OCI-LY1 (cell line): ENCODE measurements around the gene NFASC.

Experiments used
- H2AFZ ChIP-seq: fragments of 200-600 bp; sonication (generic), shearing (Covaris generic); 2 replicates; pipeline ENCODE4 v1.6.0; 2014; ENCODE audit warnings: antibody characterized with exemption, mild to moderate bottlenecking, low read length
- H3F3A ChIP-seq: fragments of 200-600 bp; sonication (generic), shearing (Covaris generic); 2 replicates; pipeline ENCODE4 v1.6.0; 2014; ENCODE audit warnings: mild to moderate bottlenecking, antibody characterized with exemption, low read length, moderate library complexity; ENCODE audit not compliant: insufficient read depth
- H3K27ac ChIP-seq: fragments of 200-600 bp; sonication (generic); 2 replicates; pipeline ENCODE4 v1.5.1; 2014; ENCODE audit warnings: low read length, mixed run types, mild to moderate bottlenecking, low read depth; ENCODE audit not compliant: poor library complexity, severe bottlenecking
- H3K27me3 ChIP-seq: fragments of 200-600 bp; sonication (generic); 2 replicates; pipeline ENCODE4 v1.6.0; 2014; ENCODE audit warnings: antibody characterized with exemption, mild to moderate bottlenecking, low read length, moderate library complexity; ENCODE audit not compliant: insufficient read depth
- H3K36me3 ChIP-seq: fragments of 200-600 bp; sonication (generic); 2 replicates; pipeline ENCODE4 v1.6.1; 2014; ENCODE audit warnings: mild to moderate bottlenecking, antibody characterized with exemption, low read length, moderate library complexity, mixed read lengths; ENCODE audit not compliant: insufficient read depth
- H3K4me1 ChIP-seq: fragments of 200-600 bp; sonication (generic); 2 replicates; pipeline ENCODE4 v1.5.1; 2014; ENCODE audit warnings: mild to moderate bottlenecking, low read length, moderate library complexity; ENCODE audit not compliant: insufficient read depth, severe bottlenecking
- H3K4me2 ChIP-seq: fragments of 200-600 bp; sonication (generic), shearing (Covaris generic); 2 replicates; pipeline ENCODE4 v1.6.1; 2014; ENCODE audit warnings: low read length
- H3K4me3 ChIP-seq: fragments of 200-600 bp; sonication (generic); 2 replicates; pipeline ENCODE4 v1.5.1; 2014; ENCODE audit warnings: low read length, low read depth, mild to moderate bottlenecking, mixed read lengths; ENCODE audit not compliant: poor library complexity, severe bottlenecking
- H3K79me2 ChIP-seq: fragments of 200-600 bp; shearing (Covaris generic); 2 replicates; pipeline ENCODE4 v1.6.1; 2016; ENCODE audit warnings: mixed run types, low read length, mixed read lengths; ENCODE audit not compliant: insufficient read depth
- H3K9ac ChIP-seq: fragments of 200-600 bp; sonication (generic), shearing (Covaris generic); 2 replicates; pipeline ENCODE4 v1.6.1; 2014; ENCODE audit warnings: mild to moderate bottlenecking, low read length, mixed read lengths
- H3K9me2 ChIP-seq: fragments of 200-600 bp; sonication (generic), shearing (Covaris generic); 2 replicates; pipeline ENCODE4 v1.6.1; 2014; ENCODE audit warnings: low read depth, mild to moderate bottlenecking, low read length, mixed read lengths
- H3K9me3 ChIP-seq: fragments of 200-600 bp; shearing (Covaris generic); 2 replicates; pipeline ENCODE4 v1.6.1; 2014; ENCODE audit warnings: low read length, mixed read lengths
- H4K20me1 ChIP-seq: fragments of 200-600 bp; sonication (generic), shearing (Covaris generic); 2 replicates; pipeline ENCODE4 v1.6.0; 2016; ENCODE audit warnings: mild to moderate bottlenecking, low read length; ENCODE audit not compliant: insufficient read depth
- EZH2 ChIP-seq: fragments of 200-600 bp; sonication (generic), shearing (Covaris generic); IDR thresholded peaks from 2 replicates; pipeline ENCODE4 v1.8.0; 2017; ENCODE audit warnings: borderline replicate concordance, mixed run types, mild to moderate bottlenecking, antibody characterized with exemption, low read length, moderate library complexity, mixed read lengths
- TF ChIP-seq, protein P1 (sequence below): fragments of 200-600 bp; sonication (generic), shearing (Covaris generic); IDR thresholded peaks from 2 replicates; pipeline ENCODE4 v1.5.1; 2017; ENCODE audit warnings: mild to moderate bottlenecking, antibody characterized with exemption, low read length, moderate library complexity, mixed read lengths

Gene NFASC

GRCh38 chr1:204873714-204874113 lies 3.1 kb downstream of the NFASC start:
- no peaks in the 10 kb centered on the region for H3K27me3 ChIP-seq
- no peaks in the 10 kb centered on the region for H3K9me3 ChIP-seq
- H3K27ac ChIP-seq = no peak overlapping the region
- H3K36me3 ChIP-seq = no peaks in the 10 kb centered on the region
- no peak overlapping the region for H3K4me3 ChIP-seq
- H3K9ac ChIP-seq = no peak overlapping the region
- H3K79me2 ChIP-seq = no peaks in the 10 kb centered on the region
- H3F3A ChIP-seq = no peaks in the 10 kb centered on the region
- no peaks in the 10 kb centered on the region for H4K20me1 ChIP-seq
- H3K9me2 ChIP-seq = no peaks in the 10 kb centered on the region
- H3K4me1 ChIP-seq = no peaks in the 10 kb centered on the region
- TF ChIP-seq, protein P1, sequence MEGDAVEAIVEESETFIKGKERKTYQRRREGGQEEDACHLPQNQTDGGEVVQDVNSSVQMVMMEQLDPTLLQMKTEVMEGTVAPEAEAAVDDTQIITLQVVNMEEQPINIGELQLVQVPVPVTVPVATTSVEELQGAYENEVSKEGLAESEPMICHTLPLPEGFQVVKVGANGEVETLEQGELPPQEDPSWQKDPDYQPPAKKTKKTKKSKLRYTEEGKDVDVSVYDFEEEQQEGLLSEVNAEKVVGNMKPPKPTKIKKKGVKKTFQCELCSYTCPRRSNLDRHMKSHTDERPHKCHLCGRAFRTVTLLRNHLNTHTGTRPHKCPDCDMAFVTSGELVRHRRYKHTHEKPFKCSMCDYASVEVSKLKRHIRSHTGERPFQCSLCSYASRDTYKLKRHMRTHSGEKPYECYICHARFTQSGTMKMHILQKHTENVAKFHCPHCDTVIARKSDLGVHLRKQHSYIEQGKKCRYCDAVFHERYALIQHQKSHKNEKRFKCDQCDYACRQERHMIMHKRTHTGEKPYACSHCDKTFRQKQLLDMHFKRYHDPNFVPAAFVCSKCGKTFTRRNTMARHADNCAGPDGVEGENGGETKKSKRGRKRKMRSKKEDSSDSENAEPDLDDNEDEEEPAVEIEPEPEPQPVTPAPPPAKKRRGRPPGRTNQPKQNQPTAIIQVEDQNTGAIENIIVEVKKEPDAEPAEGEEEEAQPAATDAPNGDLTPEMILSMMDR = no peak
- no peak for TF ChIP-seq EZH2
- H3K4me2 ChIP-seq = no peak overlapping the region
- H2AFZ ChIP-seq = no peak overlapping the region

GRCh38 chr1:204874274-204874673 lies 3.6 kb downstream of the NFASC start:
- no peak for TF ChIP-seq EZH2
- TF ChIP-seq, protein P1 = no peak
- no peaks in the 10 kb centered on the region for H3K79me2 ChIP-seq
- H3K9me2 ChIP-seq = no peaks in the 10 kb centered on the region
- H4K20me1 ChIP-seq = no peaks in the 10 kb centered on the region
- H3K36me3 ChIP-seq = no peaks in the 10 kb centered on the region
- H3K4me2 ChIP-seq = no peak overlapping the region
- H2AFZ ChIP-seq = no peak overlapping the region
- H3K9me3 ChIP-seq = no peaks in the 10 kb centered on the region
- no peaks in the 10 kb centered on the region for H3F3A ChIP-seq
- H3K4me3 ChIP-seq = no peak overlapping the region
- H3K9ac ChIP-seq = no peak overlapping the region
- H3K4me1 ChIP-seq = no peaks in the 10 kb centered on the region
- H3K27me3 ChIP-seq = no peaks in the 10 kb centered on the region
- no peak overlapping the region for H3K27ac ChIP-seq

DNA sequence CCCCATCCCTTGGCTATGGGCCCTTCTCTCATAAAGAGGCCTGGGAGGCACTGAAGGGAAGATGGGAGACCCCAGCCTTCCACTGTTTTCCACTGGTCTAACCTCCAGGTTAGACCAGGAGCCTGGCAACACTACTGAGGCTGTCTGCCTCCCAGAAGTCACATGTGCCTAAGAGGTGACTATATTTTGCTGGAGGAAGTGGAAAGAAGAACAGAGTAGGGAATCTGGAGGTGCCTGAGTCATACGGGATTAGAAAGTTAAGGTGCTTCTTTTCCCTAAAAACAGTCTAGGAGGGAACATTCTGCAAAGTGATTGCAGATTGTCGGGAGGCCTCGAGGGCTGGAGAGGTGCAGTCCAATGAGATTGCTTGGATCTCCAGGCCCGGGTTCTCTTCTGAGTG lies 4.6 kb downstream of the NFASC start:
- H3K9ac ChIP-seq = no peak overlapping the region
- no peaks in the 10 kb centered on the region for H3K36me3 ChIP-seq
- no peak overlapping the region for H3K4me3 ChIP-seq
- H3F3A ChIP-seq = no peaks in the 10 kb centered on the region
- H4K20me1 ChIP-seq = no peaks in the 10 kb centered on the region
- no peak overlapping the region for H2AFZ ChIP-seq
- TF ChIP-seq, protein P1 = no peak
- no peak for TF ChIP-seq EZH2
- no peaks in the 10 kb centered on the region for H3K9me3 ChIP-seq
- H3K4me2 ChIP-seq = no peak overlapping the region
- no peaks in the 10 kb centered on the region for H3K27me3 ChIP-seq
- H3K27ac ChIP-seq = no peak overlapping the region
- H3K79me2 ChIP-seq = no peaks in the 10 kb centered on the region
- H3K9me2 ChIP-seq = no peaks in the 10 kb centered on the region
- no peaks in the 10 kb centered on the region for H3K4me1 ChIP-seq
